Esophagus muscularis mucosa (tissue), 4 donors: Measurements from ENCODE around the gene TSPOAP1. TPM values are rescaled to one million over a fixed set of nuclear protein-coding genes. Genes with fewer than 3 reads are reported as not detected.
A peak's percentile ranks its signal among the peaks of the same experiment; 100 is the strongest.

ENCODE experiments used
- DNase-seq: peaks from one replicate; pipeline ENCODE4 v3.0.0-alpha.2; 2017; ENCODE audit errors: extremely low spot score
- H3K27ac ChIP-seq, 4 donors: fragments of 200-600 bp; sonication (generic); replicated peaks in 1 of 4; 1 replicate in 3 of 4; 2 replicates in 1 of 4; pipeline ENCODE4 v1.5.1; 2016 to 2019; ENCODE audit warnings: mild to moderate bottlenecking in 1 of 4
- H3K27me3 ChIP-seq, 4 donors: fragments of 200-600 bp; sonication (generic); one replicate each; pipeline versions ENCODE4 v1.5.1 to v1.6.0; 2016 to 2019
- H3K36me3 ChIP-seq, 4 donors: fragments of 200-600 bp; sonication (generic); one replicate each; pipeline ENCODE4 v1.5.1; 2016 to 2019
- H3K4me1 ChIP-seq, 4 donors: fragments of 200-600 bp; sonication (generic); one replicate each; pipeline ENCODE4 v1.5.1; 2016 to 2019
- H3K4me3 ChIP-seq, 4 donors: fragments of 200-600 bp; sonication (generic); 1 replicate in 2 of 4; 2 replicates in 2 of 4; pipeline ENCODE4 v1.5.1; 2016 to 2019; ENCODE audit warnings: mild to moderate bottlenecking in 4 of 4, moderate library complexity in 1 of 4
- H3K9me3 ChIP-seq, 4 donors: fragments of 200-600 bp; sonication (generic); 1 replicate in 3 of 4; 2 replicates in 1 of 4; pipeline ENCODE4 v1.5.1; 2016 to 2019
- EP300 ChIP-seq: sonication (generic); formaldehyde crosslinking; IDR thresholded peaks from one replicate; pipeline ENCODE4 v1.6.1; 2017; ENCODE audit warnings: antibody characterized with exemption
- POLR2A ChIP-seq: fragments of 450-650 bp; IDR thresholded peaks from one replicate; pipeline ENCODE4 v1.6.1; 2017; ENCODE audit warnings: antibody characterized with exemption, moderate library complexity, mild to moderate bottlenecking, low read depth
- POLR2AphosphoS5 ChIP-seq, 2 donors: sonication (generic); formaldehyde crosslinking; IDR thresholded peaks; one replicate each; pipeline ENCODE4 v1.6.1; 2017; ENCODE audit warnings: antibody characterized with exemption in 2 of 2
- WGBS: methylation state at CpG from one replicate; pipeline ENCODE4 v1.1.5; 2018; 5-methylcytosine and 5-hydroxymethylcytosine counted together
- intact Hi-C: fragments of 100-400 bp; cut with DNase I; formaldehyde crosslinking; loops from one replicate; pipeline ENCODE4 v1.15.1; 2023
- total RNA-seq, 4 donors: library from RNA; depleted of rRNA; stranded (reverse); fragments of >200 nt; gene quantifications; one replicate each; pipeline versions ENCODE4 v1.1.0 to v1.2.1, GENCODE V29; 2016
- TF ChIP-seq, protein P1 (sequence below), 3 experiments: fragments of 200-600 bp in 2 of 3; fragments of 450-650 bp in 1 of 3; sonication (generic) in 2 of 3; IDR thresholded peaks; one replicate each; pipeline ENCODE4 v1.5.1; 2017 to 2019; ENCODE audit warnings: antibody characterized with exemption in 3 of 3, mild to moderate bottlenecking in 2 of 3, moderate library complexity in 1 of 3

Gene TSPOAP1
- total RNA-seq, 4 donors from 2014 or later = 10.0 to 19.0 (median 16.0) TPM

DNA sequence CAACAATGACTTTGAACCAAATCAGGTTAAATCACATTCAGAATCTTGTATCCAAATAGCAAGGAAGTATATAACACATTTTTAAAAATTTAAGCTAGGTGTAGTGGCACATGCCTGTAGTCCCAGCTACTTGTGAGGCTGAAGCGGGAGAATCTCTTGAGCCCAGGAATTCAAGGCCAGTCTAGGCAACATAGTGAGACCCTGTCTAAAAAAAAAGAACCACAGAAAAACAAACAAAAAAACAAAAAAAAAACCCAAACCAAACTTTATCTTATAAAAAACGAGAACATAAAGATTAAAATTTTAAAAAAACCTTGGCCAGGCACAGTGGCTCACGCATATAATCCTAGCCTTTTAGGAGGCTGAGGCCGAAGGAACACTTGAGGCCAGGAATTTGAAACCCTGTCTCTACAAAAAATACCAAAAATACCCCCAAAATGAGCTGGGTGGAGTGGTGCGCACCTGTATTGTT lies 11.8 kb upstream of the TSPOAP1 start:
- Histone ChIP-seq H3K4me3 (no peak overlapping the region), H3K4me1 (peaks cover 6 to 50% (median 36%) of the 10 kb centered on the region in 4 donors), H3K9me3 (no peaks in the 10 kb centered on the region), H3K27ac (peak overlapping the region in 2 of 4 donors; percentile 74 to 84), H3K36me3 (peaks cover 11 to 25% (median 20%) of the 10 kb centered on the region in 4 donors), H3K27me3 (peaks cover 0 to 5% (median 0%) of the 10 kb centered on the region in 4 donors)
- WGBS = 90% methylated on average over 5 of the region's 5 CpGs
- TF ChIP-seq POLR2AphosphoS5 (IDR thresholded peaks at IDR 0.05) (no peak), POLR2A (no peak), EP300 (no peak)
- TF ChIP-seq, protein P1, sequence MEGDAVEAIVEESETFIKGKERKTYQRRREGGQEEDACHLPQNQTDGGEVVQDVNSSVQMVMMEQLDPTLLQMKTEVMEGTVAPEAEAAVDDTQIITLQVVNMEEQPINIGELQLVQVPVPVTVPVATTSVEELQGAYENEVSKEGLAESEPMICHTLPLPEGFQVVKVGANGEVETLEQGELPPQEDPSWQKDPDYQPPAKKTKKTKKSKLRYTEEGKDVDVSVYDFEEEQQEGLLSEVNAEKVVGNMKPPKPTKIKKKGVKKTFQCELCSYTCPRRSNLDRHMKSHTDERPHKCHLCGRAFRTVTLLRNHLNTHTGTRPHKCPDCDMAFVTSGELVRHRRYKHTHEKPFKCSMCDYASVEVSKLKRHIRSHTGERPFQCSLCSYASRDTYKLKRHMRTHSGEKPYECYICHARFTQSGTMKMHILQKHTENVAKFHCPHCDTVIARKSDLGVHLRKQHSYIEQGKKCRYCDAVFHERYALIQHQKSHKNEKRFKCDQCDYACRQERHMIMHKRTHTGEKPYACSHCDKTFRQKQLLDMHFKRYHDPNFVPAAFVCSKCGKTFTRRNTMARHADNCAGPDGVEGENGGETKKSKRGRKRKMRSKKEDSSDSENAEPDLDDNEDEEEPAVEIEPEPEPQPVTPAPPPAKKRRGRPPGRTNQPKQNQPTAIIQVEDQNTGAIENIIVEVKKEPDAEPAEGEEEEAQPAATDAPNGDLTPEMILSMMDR (IDR thresholded peaks at IDR 0.05) = no peak
- intact Hi-C loops = loop anchor here (10.0 kb wide), 1 partner anchor 326 kb away; no protein-coding TSS in a partner anchor
- DNase-seq = no peak

DNA sequence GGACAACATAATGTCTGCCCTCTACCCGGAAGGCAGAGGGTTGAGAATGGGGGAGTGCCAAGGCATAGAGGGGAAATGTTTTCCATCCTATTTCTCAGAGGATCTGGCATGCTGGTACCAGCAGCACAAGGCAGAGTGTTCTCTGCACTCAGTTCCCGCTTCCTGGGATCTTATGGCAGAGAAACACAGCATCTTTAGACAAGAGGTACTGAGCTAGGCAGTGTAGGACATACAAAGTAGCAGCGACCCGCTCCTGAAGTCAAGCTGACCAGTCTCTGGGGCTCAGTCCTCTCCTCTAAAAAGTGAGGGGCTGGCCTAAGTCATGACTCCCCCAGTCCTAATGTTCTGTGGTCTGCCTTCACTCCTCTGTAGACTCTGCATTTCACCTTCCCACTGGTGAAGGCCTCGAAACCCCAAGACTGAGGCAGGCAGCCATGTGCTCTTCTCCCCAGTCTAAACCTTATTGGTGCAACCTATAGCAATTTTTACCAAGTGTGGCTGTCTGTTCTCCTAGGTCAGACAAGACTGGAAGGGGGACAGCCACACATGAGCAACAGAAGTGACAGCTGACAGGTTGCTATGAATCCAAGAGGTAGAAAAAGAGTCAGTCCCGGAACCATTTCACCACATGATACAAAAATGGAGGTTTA lies 11.3 kb upstream of the TSPOAP1 start:
- intact Hi-C loops = loop anchor here (10.0 kb wide), 1 partner anchor 325 kb away; no protein-coding TSS in a partner anchor
- no peaks in the 10 kb centered on the region for H3K9me3 ChIP-seq
- no peak for DNase-seq
- peak overlapping the region; percentile 38 to 84 (median 74) for H3K27ac ChIP-seq
- peaks cover 6 to 19% (median 15%) of the 10 kb centered on the region in 4 donors for H3K36me3 ChIP-seq
- H3K27me3 ChIP-seq = peaks cover 0 to 5% (median 0%) of the 10 kb centered on the region in 4 donors
- peaks cover 6 to 53% (median 40%) of the 10 kb centered on the region in 4 donors for H3K4me1 ChIP-seq
- peak overlapping the region; percentile 6 to 26 (median 12) for H3K4me3 ChIP-seq
- 85% methylated on average over 6 of the region's 6 CpGs for WGBS
- TF ChIP-seq POLR2A = no peak
- TF ChIP-seq, protein P1 (IDR thresholded peaks at IDR 0.05) = no peak
- no peak for TF ChIP-seq EP300
- no peak for TF ChIP-seq POLR2AphosphoS5 (IDR thresholded peaks at IDR 0.05)

DNA sequence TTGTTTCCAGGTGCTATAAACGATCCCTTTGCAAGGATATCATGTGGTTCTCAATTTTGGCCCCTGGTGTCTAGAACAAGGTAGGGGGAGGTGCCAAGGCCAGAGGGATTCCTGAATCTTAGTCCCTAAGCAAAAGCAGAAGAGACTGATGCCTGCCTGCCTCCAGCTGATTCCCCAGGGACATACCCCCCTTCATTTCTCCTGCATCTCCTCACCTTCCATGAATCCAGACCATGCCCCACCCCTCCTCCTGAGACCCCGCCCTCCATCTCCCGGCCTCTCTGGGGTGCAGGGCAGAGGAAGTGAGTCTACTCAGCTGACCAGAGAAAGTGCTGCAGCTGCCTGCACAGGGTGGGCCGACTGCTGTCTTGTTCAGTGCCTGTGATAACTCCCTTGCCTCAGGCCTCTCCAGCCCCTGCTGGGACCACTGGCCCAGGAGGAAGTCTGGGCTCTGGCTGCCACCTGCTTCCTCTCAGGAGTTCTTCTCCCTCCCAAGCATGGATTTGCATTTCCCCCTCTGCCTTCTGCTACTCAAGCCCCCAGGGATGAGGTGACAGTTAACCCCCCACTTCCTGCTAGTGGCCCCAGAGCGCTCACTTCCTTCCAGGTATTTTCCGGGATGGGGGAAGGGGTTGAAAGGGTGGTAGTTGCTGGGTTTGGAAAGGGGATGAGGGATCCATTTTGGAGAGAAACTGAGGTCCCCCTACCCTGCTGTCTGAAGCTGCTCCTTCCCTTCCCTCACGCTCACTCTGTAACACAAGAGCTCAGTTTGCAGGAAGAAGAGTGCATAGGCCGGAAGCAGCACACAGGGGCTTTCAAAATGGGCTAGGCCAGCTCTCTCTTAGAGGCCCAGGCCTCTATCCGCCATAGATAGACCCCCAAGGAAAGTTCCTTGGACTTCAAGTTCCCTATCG lies 10.5 kb upstream of the TSPOAP1 start:
- intact Hi-C loops = no loop called here
- Histone ChIP-seq H3K4me1 (peaks cover 6 to 53% (median 44%) of the 10 kb centered on the region in 4 donors), H3K27ac (peak overlapping the region; percentile 71 to 84 (median 74)), H3K36me3 (peaks cover 0 to 11% (median 7%) of the 10 kb centered on the region in 4 donors), H3K9me3 (no peaks in the 10 kb centered on the region), H3K27me3 (peaks cover 0 to 11% (median 2%) of the 10 kb centered on the region in 4 donors), H3K4me3 (peak overlapping the region; percentile 6 to 26 (median 12))
- TF ChIP-seq, protein P1 (IDR thresholded peaks at IDR 0.05) = no peak
- TF ChIP-seq POLR2AphosphoS5 (IDR thresholded peaks at IDR 0.05) = peak; percentile 46
- 44% methylated on average over 9 of the region's 10 CpGs for WGBS
- DNase-seq = no peak

DNA sequence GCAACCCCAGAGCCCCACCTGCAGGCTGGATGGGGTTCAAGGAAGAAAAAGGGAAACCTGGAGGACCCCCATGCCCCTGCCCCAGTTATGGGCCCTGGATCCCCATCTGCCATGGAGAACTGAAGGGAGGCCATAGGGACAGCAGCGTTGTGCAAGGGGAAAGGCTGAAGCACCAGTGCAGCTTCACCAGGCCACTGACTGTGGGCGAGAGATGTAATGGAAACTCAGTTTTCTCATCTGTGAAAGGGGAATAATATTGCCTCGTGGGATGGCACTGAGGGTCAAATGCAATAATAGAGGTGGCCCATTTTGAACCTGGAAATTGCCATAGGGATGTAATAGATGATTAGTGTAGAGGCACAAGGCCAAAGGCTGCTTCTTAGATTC lies 9.9 kb upstream of the TSPOAP1 start:
- Histone ChIP-seq H3K36me3 (peaks cover 0 to 5% (median under 1%) of the 10 kb centered on the region in 4 donors), H3K9me3 (no peaks in the 10 kb centered on the region), H3K27ac (peak overlapping the region; percentile 71 to 84 (median 74)), H3K4me3 (peak overlapping the region in 2 of 4 donors; percentile 8 to 28), H3K4me1 (peaks cover 6 to 52% (median 44%) of the 10 kb centered on the region in 4 donors), H3K27me3 (peaks cover 0 to 11% (median 2%) of the 10 kb centered on the region in 4 donors)
- no peak for TF ChIP-seq EP300
- no peak for TF ChIP-seq POLR2AphosphoS5 (IDR thresholded peaks at IDR 0.05)
- no peak for TF ChIP-seq POLR2A
- TF ChIP-seq, protein P1 (IDR thresholded peaks at IDR 0.05) = no peak
- intact Hi-C loops = no loop called here
- 74% methylated on average over 3 of the region's 3 CpGs for WGBS
- no peak for DNase-seq
